PC-3 (cell line): ENCODE results near the gene SMYD3.

Experiments
- CTCF ChIP-seq: fragments of 300-600 bp; sonication (generic); conservative IDR thresholded peaks from 2 replicates; pipeline ENCODE4 v1.5.1; 2017; ENCODE audit warnings: antibody characterized with exemption, low read depth, mild to moderate bottlenecking, low read length
- EZH2 ChIP-seq: fragments of 300-600 bp; sonication (generic); IDR thresholded peaks from one replicate; pipeline ENCODE4 v1.6.1; 2017; ENCODE audit warnings: antibody characterized with exemption, mild to moderate bottlenecking, low read length; ENCODE audit not compliant: unreplicated experiment

DNA sequence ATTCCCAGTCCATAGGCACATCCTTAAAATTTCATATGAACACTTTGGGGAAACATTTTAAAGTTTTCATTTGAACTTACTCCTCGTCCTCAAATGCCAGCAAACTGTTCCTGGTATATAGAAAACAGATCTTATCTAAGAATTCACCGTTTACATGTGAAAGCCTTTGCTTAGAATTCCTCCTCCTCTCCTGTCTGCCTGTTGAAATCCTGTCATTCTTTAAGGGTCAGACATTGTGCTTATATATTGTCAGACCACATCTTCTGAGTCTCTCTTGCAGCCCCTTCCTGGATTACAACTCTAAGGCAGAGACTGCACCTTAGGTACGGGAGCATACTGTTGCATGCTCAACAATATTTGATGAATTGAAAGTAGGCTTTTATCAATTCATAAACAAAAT lies 239.7 kb downstream of the SMYD3 start:
- TF ChIP-seq CTCF = no peak
- TF ChIP-seq EZH2 = no peak
